Prostate gland (tissue), 2 donors: Measurements from ENCODE around the gene PPP2R5C. TPM values are rescaled to one million over a fixed set of nuclear protein-coding genes. Genes with fewer than 3 reads are reported as not detected.

Experiments
- DNase-seq: peaks from one replicate; pipeline ENCODE4 v3.0.0-alpha.2; 2019; ENCODE audit warnings: low spot score
- H3K27ac ChIP-seq, 2 donors: fragments of 200-600 bp; sonication (generic); 2 replicates each; pipeline ENCODE4 v1.5.1; 2017 to 2019
- H3K27me3 ChIP-seq: fragments of 200-600 bp; sonication (generic); replicated peaks from 2 replicates; pipeline ENCODE4 v1.5.1; 2019; ENCODE audit not compliant: insufficient read depth
- H3K36me3 ChIP-seq, 2 donors: fragments of 200-600 bp; sonication (generic); 1 replicate in 1 of 2; 2 replicates in 1 of 2; pipeline versions ENCODE4 v1.5.1 to v1.8.1; 2017 to 2019
- H3K4me1 ChIP-seq: fragments of 200-600 bp; sonication (generic); replicated peaks from 2 replicates; pipeline ENCODE4 v1.5.1; 2019
- H3K4me3 ChIP-seq, 2 donors: fragments of 200-600 bp; sonication (generic); 2 replicates each; pipeline ENCODE4 v1.5.1; 2017 to 2019
- H3K9me3 ChIP-seq: fragments of 200-600 bp; sonication (generic); 2 replicates; pipeline ENCODE4 v1.5.1; 2017
- POLR2A ChIP-seq: fragments of 450-650 bp; IDR thresholded peaks from one replicate; pipeline ENCODE4 v1.6.1; 2016; ENCODE audit warnings: antibody characterized with exemption, mild to moderate bottlenecking
- POLR2AphosphoS5 ChIP-seq: sonication (generic); formaldehyde crosslinking; IDR thresholded peaks from one replicate; pipeline ENCODE4 v1.6.1; 2017; ENCODE audit warnings: antibody characterized with exemption
- WGBS: methylation state at CpG from one replicate; pipeline ENCODE4 v1.1.5; 2018; 5-methylcytosine and 5-hydroxymethylcytosine counted together
- intact Hi-C: fragments of 100-400 bp; cut with DNase I; formaldehyde crosslinking; loops from one replicate; pipeline ENCODE4 v1.14.2; 2022
- total RNA-seq, 2 donors: library from RNA; depleted of rRNA; stranded (reverse); fragments of >200 nt; gene quantifications; one replicate each; pipeline ENCODE4 v1.1.0, GENCODE V29; 2016
- TF ChIP-seq, protein P1 (sequence below), 4 experiments: fragments of 200-600 bp in 2 of 4; fragments of 450-650 bp in 2 of 4; sonication (generic) in 2 of 4; IDR thresholded peaks; 1 replicate in 3 of 4; 2 replicates in 1 of 4; pipeline ENCODE4 v1.5.1; 2016 to 2019; ENCODE audit warnings: antibody characterized with exemption in 4 of 4, mild to moderate bottlenecking in 2 of 4, moderate library complexity in 2 of 4

PPP2R5C gene
- total RNA-seq, 2 donors from 2014 or later = 67.8 to 96.2 TPM

DNA sequence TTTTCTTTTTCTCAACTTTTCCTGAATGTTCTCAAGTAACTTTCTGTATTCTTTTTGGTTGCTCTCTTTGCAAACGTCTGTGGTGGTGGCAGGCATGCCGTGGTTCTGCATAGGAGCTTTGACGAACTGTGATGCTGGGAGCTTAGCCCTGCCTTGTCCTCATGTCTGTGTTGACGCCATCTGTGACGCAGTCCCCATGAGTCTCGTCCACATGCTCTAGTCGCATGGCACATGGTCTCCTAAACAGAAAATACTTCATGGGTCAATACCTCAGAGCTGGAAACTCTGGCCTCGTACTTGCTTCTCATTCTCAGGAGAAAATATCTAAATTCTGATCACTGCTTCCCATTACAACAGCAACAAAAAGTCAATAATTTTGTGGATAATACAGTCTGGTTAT lies 152.6 kb downstream of the PPP2R5C start:
- Histone ChIP-seq H3K27me3 (no peaks in the 10 kb centered on the region), H3K4me3 (no peak overlapping the region), H3K4me1 (no peaks in the 10 kb centered on the region), H3K9me3 (no peaks in the 10 kb centered on the region), H3K36me3 (no peaks in the 10 kb centered on the region), H3K27ac (no peak overlapping the region)
- intact Hi-C loops = no loop called here
- DNase-seq = no peak
- TF ChIP-seq POLR2AphosphoS5 (no peak), POLR2A (no peak)
- TF ChIP-seq, protein P1, sequence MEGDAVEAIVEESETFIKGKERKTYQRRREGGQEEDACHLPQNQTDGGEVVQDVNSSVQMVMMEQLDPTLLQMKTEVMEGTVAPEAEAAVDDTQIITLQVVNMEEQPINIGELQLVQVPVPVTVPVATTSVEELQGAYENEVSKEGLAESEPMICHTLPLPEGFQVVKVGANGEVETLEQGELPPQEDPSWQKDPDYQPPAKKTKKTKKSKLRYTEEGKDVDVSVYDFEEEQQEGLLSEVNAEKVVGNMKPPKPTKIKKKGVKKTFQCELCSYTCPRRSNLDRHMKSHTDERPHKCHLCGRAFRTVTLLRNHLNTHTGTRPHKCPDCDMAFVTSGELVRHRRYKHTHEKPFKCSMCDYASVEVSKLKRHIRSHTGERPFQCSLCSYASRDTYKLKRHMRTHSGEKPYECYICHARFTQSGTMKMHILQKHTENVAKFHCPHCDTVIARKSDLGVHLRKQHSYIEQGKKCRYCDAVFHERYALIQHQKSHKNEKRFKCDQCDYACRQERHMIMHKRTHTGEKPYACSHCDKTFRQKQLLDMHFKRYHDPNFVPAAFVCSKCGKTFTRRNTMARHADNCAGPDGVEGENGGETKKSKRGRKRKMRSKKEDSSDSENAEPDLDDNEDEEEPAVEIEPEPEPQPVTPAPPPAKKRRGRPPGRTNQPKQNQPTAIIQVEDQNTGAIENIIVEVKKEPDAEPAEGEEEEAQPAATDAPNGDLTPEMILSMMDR (IDR thresholded peaks at IDR 0.05) = no peak
- WGBS = 93% methylated on average over 8 of the region's 8 CpGs

DNA sequence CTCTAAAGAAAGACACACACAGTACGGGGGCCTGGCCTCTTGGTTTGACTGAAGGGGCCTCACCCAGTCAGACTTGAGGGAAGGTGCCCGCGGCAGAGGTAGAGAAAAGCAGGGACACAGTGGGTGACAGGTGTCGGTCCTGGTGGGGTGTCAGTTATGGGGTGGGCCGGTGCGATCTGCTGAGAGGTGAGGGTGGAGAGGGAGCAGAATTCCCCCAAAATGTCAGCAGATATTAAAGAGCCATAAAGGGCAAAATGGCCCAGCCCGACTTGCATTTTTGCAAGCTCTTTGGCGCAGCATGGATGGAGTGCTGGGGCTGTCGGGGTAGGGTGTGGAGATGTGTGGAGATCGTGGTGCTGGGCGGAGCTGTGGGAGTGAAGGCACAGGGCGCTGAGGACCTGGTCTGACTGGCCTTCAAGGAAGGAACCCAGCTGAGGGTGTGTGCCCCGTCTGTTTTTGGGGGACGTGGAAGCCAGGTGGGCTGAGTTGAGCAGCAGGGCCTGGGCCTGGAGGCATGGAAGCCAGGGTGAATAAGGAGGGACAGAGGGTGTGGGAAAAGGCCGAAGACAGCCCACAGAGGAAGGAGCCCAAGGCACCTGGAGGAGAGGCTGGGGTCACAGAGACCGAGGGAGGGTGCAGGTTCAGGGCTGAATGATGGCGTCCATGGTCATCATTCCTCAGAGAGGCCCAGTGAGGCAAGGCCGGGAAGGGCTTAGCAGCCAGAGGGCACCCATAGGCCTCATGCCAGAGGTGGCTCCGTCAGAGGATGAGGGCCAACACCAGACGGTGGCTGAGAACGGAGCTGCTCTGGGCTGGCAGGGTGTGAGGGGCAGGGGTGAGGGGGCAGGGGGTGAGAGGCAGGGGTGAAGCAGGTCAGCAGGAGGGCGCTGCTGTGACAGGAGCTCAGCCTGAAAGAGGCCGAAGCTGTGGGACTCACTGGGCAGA lies 154.6 kb downstream of the PPP2R5C start:
- H3K27me3 ChIP-seq = no peaks in the 10 kb centered on the region
- intact Hi-C loops = no loop called here
- no peak for DNase-seq
- no peaks in the 10 kb centered on the region for H3K36me3 ChIP-seq
- WGBS = 89% methylated on average over 23 of the region's 23 CpGs
- TF ChIP-seq POLR2AphosphoS5 = no peak
- no peak for TF ChIP-seq POLR2A
- TF ChIP-seq, protein P1 (IDR thresholded peaks at IDR 0.05) = no peak
- no peak overlapping the region for H3K27ac ChIP-seq
- no peak overlapping the region for H3K4me3 ChIP-seq
- H3K4me1 ChIP-seq = no peaks in the 10 kb centered on the region
- H3K9me3 ChIP-seq = no peaks in the 10 kb centered on the region

DNA sequence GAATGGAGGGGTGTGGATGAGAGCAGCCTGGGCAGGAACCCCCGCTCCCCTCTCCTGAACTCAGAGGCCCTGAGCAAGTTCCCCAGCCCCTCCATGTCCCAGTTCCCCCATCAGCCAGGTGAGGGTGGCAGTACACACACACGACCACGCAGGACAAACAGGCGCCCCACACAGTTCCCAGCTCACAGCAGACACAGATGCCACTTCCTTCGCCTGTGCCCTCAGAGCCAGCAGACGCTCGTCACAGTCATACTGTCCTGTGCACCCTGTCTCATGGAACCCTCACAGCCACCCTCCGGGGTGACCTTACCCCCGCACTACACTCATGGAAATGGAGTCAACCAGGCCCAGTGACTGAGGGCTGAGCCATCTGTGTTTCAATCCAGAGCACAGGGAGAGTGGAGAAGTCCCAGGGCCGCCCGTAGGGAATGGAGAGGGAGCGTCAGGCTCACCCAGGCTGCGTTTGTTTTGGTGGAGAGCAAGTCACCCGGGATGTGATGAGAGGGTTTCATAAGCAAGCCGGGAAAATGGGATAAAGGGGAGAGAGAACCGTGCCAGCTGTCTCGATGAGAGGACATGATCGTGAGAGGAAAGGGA lies 155.4 kb downstream of the PPP2R5C start:
- no peak overlapping the region for H3K27ac ChIP-seq
- intact Hi-C loops = no loop called here
- no peaks in the 10 kb centered on the region for H3K36me3 ChIP-seq
- no peaks in the 10 kb centered on the region for H3K4me1 ChIP-seq
- no peaks in the 10 kb centered on the region for H3K9me3 ChIP-seq
- DNase-seq = no peak
- H3K27me3 ChIP-seq = no peaks in the 10 kb centered on the region
- no peak overlapping the region for H3K4me3 ChIP-seq
- WGBS = 82% methylated on average over 18 of the region's 18 CpGs
- TF ChIP-seq POLR2A = no peak
- no peak for TF ChIP-seq POLR2AphosphoS5
- TF ChIP-seq, protein P1 (IDR thresholded peaks at IDR 0.05) = no peak

DNA sequence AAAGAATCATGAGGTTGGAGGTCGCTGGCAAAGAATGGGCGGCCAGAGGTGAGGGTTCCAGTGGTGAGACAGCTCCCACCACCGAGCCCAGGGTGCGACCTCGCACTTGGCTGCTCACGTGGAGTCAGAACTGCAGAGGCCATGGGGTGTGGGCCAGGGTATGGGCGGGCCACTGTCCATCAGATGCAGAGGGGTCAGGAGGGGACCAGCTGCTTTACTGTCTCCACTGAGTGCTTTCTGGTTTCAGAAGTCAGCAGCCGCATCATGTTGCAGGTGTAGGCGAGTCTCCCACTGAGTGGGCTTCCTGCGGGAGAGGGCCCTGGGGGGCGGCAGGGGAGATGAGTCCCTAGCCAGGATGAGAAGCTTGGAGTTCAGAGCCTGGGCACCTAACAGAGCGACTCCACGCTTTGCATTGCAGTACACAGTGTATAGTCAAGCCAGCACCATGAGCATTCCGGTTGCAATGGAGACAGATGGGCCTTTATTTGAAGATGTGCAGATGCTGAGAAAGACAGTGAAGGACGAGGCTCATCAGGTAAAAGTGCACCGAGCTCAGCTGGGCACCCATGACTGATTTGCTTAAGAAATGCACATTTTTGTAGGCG lies 156.0 kb downstream of the PPP2R5C start:
- DNase-seq = no peak
- H3K9me3 ChIP-seq = no peaks in the 10 kb centered on the region
- intact Hi-C loops = no loop called here
- no peak overlapping the region for H3K4me3 ChIP-seq
- 71% methylated on average over 17 of the region's 17 CpGs for WGBS
- H3K27ac ChIP-seq = no peak overlapping the region
- no peaks in the 10 kb centered on the region for H3K4me1 ChIP-seq
- TF ChIP-seq POLR2A (no peak), POLR2AphosphoS5 (no peak)
- TF ChIP-seq, protein P1 (IDR thresholded peaks at IDR 0.05) = no peak
- no peaks in the 10 kb centered on the region for H3K27me3 ChIP-seq
- H3K36me3 ChIP-seq = peaks cover 0 to under 1% of the 10 kb centered on the region in 2 donors
